HCT116 (cell line): ENCODE data around the gene TCF20. TPM values are rescaled to one million over a fixed set of nuclear protein-coding genes. Genes with fewer than 3 reads are reported as not detected.

Experiments
- ATAC-seq: fragments of 200-7000 bp; cut with Tn5 transposase; 2 replicates; pipeline ENCODE4 v1.9.1; 2020; ENCODE audit warnings: mild to moderate bottlenecking, moderate library complexity
- BruUV-seq: library from RNA; stranded (reverse); fragments of 400-500 nt; replicated peaks from 2 replicates; lab custom pipeline; 2021; lab: Mats Ljungman, UMichigan
- CTCF ChIA-PET: fragments of 300-600 bp; sonication (Branson Sonifier 250); formaldehyde crosslinking; loops from one replicate; lab custom pipeline; 2021; ENCODE audit warnings: antibody characterized with exemption; lab: Charles Lee
- POLR2A ChIA-PET: fragments of 300-600, 350-600 bp; sonication (Branson Sonifier 250); formaldehyde crosslinking; loops from one replicate; lab custom pipeline; 2021; ENCODE audit warnings: antibody characterized with exemption; lab: Charles Lee
- RAD21 ChIA-PET, 2 experiments: fragments of 300-600 bp; sonication (Branson Sonifier 250); formaldehyde crosslinking; loops; one replicate each; lab custom pipeline; 2023; ENCODE audit warnings: low total read pairs in 2 of 2; ENCODE audit not compliant: uncharacterized antibody in 2 of 2, unreplicated experiment in 2 of 2, low non-redundant PET in 1 of 2; lab: Charles Lee
- DNase-seq: peaks from one replicate; pipeline ENCODE4 v3.0.0-alpha.2; 2010; ENCODE audit warnings: low read depth, low spot score
- H2AFZ ChIP-seq: fragments of 200-600 bp; shearing (Covaris generic), sonication (generic); 2 replicates; pipeline ENCODE4 v1.6.1; 2017; ENCODE audit warnings: low read depth, mixed run types, mixed read lengths, antibody characterized with exemption, low read length; ENCODE audit not compliant: poor library complexity, severe bottlenecking
- H3K27ac ChIP-seq: 2 replicates; pipeline ENCODE4 v1.5.1; 2012; ENCODE audit warnings: low read depth, low read length
- H3K27me3 ChIP-seq: fragments of 200-600 bp; sonication (generic); 2 replicates; pipeline ENCODE4 v1.6.1; 2016; ENCODE audit warnings: mixed run types, low read length, mixed read lengths; ENCODE audit not compliant: insufficient read depth
- H3K36me3 ChIP-seq, 2 experiments: fragments of 200-500 bp in 1 of 2; fragments of 200-600 bp in 1 of 2; sonication (Bioruptor generic) in 1 of 2; sonication (generic) in 1 of 2; 2 replicates each; pipeline versions ENCODE4 v1.5.1 to v1.6.1; 2014 to 2016; ENCODE audit warnings: low read length in 2 of 2, inconsistent platforms in 1 of 2, mixed read lengths in 1 of 2, mixed run types in 1 of 2; ENCODE audit not compliant: insufficient read depth in 2 of 2, control insufficient read depth in 1 of 2
- H3K4me1 ChIP-seq, 2 experiments: fragments of 200-600 bp in 1 of 2; sonication (generic) in 1 of 2; 2 replicates each; pipeline versions ENCODE4 v1.5.1 to v1.6.1; 2012 to 2017; ENCODE audit warnings: low read length in 2 of 2, inconsistent platforms in 1 of 2, mild to moderate bottlenecking in 1 of 2, mixed read lengths in 1 of 2, mixed run types in 1 of 2, moderate library complexity in 1 of 2; ENCODE audit not compliant: insufficient read depth in 2 of 2, control insufficient read depth in 1 of 2
- H3K4me2 ChIP-seq: fragments of 200-600 bp; sonication (generic); 2 replicates; pipeline ENCODE4 v1.6.1; 2017; ENCODE audit warnings: mixed run types, low read length, mixed read lengths
- H3K4me3 ChIP-seq, 2 experiments: fragments of 200-600 bp in 1 of 2; sonication (generic) in 1 of 2; replicated peaks in 1 of 2; 2 replicates each; pipeline ENCODE4 v1.5.1; 2011 to 2016; ENCODE audit warnings: low read length in 2 of 2, control low read depth in 1 of 2, low read depth in 1 of 2, mild to moderate bottlenecking in 1 of 2, mixed read lengths in 1 of 2, mixed run types in 1 of 2
- H3K79me2 ChIP-seq: fragments of 200-600 bp; sonication (generic); 2 replicates; pipeline ENCODE4 v1.6.1; 2017; ENCODE audit warnings: mild to moderate bottlenecking, mixed run types, low read length, moderate library complexity, mixed read lengths; ENCODE audit not compliant: insufficient read depth
- H3K9ac ChIP-seq: fragments of 200-600 bp; sonication (generic); 2 replicates; pipeline ENCODE4 v1.6.1; 2016; ENCODE audit warnings: low read length, mixed read lengths
- H3K9me2 ChIP-seq: fragments of 200-600 bp; sonication (generic), shearing (Covaris generic); 2 replicates; pipeline ENCODE4 v1.6.1; 2017; ENCODE audit warnings: mixed run types, mild to moderate bottlenecking, moderate library complexity; ENCODE audit not compliant: insufficient read depth
- H3K9me3 ChIP-seq, 2 experiments: fragments of 200-500 bp in 1 of 2; fragments of 200-600 bp in 1 of 2; sonication (Bioruptor generic) in 1 of 2; sonication (generic) in 1 of 2; 2 replicates each; pipeline ENCODE4 v1.6.1; 2014 to 2017; ENCODE audit warnings: low read length in 2 of 2, mixed read lengths in 2 of 2, inconsistent platforms in 1 of 2, low read depth in 1 of 2, mild to moderate bottlenecking in 1 of 2, mixed run types in 1 of 2, moderate library complexity in 1 of 2; ENCODE audit not compliant: control insufficient read depth in 1 of 2, insufficient read depth in 1 of 2
- H4K20me1 ChIP-seq: fragments of 200-600 bp; sonication (generic), shearing (Covaris generic); 2 replicates; pipeline ENCODE4 v1.6.1; 2017; ENCODE audit warnings: mixed run types, mild to moderate bottlenecking, moderate library complexity; ENCODE audit not compliant: insufficient read depth
- ELF1 ChIP-seq: IDR thresholded peaks from 2 replicates; pipeline ENCODE4 v1.6.1; 2012; ENCODE audit warnings: low read depth, borderline replicate concordance
- EZH2 ChIP-seq: fragments of 200-600 bp; sonication (generic); IDR thresholded peaks from 2 replicates; pipeline ENCODE4 v1.6.1; 2017; ENCODE audit warnings: antibody characterized with exemption, mixed run types
- EZH2phosphoT487 ChIP-seq: fragments of 200-600 bp; IDR thresholded peaks from 2 replicates; pipeline ENCODE4 v1.6.1; 2018; ENCODE audit warnings: antibody characterized with exemption, borderline replicate concordance
- JUND ChIP-seq: IDR thresholded peaks from 2 replicates; pipeline ENCODE4 v1.6.1; 2012
- POLR2A ChIP-seq: IDR thresholded peaks from 2 replicates; pipeline ENCODE4 v1.7.0; 2011; ENCODE audit warnings: borderline replicate concordance; ENCODE audit not compliant: insufficient read depth, insufficient read length; ENCODE audit errors: extremely low read depth
- POLR2AphosphoS5 ChIP-seq: IDR thresholded peaks from 2 replicates; pipeline ENCODE4 v1.6.1; 2011; ENCODE audit warnings: mild to moderate bottlenecking, low read depth, low read length, moderate library complexity
- RAD21 ChIP-seq: IDR thresholded peaks from 2 replicates; pipeline ENCODE4 v1.6.1; 2012; ENCODE audit warnings: low read depth, mild to moderate bottlenecking
- SIN3A ChIP-seq: IDR thresholded peaks from 2 replicates; pipeline ENCODE4 v1.6.1; 2012; ENCODE audit warnings: low read depth
- SP1 ChIP-seq: IDR thresholded peaks from 2 replicates; pipeline ENCODE4 v1.6.1; 2012; ENCODE audit warnings: low read depth
- TCF7L2 ChIP-seq: IDR thresholded peaks from 2 replicates; pipeline ENCODE4 v1.7.0; 2011; ENCODE audit warnings: borderline replicate concordance, inconsistent platforms; ENCODE audit not compliant: insufficient read depth, insufficient read length; ENCODE audit errors: extremely low read depth
- YY1 ChIP-seq: IDR thresholded peaks from 2 replicates; pipeline ENCODE4 v1.6.1; 2011; ENCODE audit warnings: low read length, low read depth, moderate library complexity, mild to moderate bottlenecking; ENCODE audit not compliant: insufficient replicate concordance; ENCODE audit errors: extremely low read depth
- ZFX ChIP-seq: fragments of 450-650 bp; IDR thresholded peaks from 2 replicates; pipeline ENCODE4 v1.6.1; 2017
- intact Hi-C: fragments of 100-400 bp; cut with micrococcal nuclease; formaldehyde crosslinking; loops from 2 replicates; pipeline ENCODE4 v1.10.0; 2022
- total RNA-seq: library from RNA; stranded (reverse); gene quantifications from one replicate; pipeline ENCODE4 v1.2.1, GENCODE V29; 2021; ENCODE audit not compliant: unreplicated experiment
- TF ChIP-seq, protein P1 (sequence below), 3 experiments: fragments of 200-600 bp in 1 of 3; sonication (generic) in 1 of 3; IDR thresholded peaks in 2 of 3; conservative IDR thresholded peaks in 1 of 3; 2 replicates each; pipeline ENCODE4 v1.5.1; 2012 to 2017; ENCODE audit warnings: low read depth in 2 of 3, low read length in 2 of 3, antibody characterized with exemption in 1 of 3, borderline replicate concordance in 1 of 3, control low read depth in 1 of 3, mild to moderate bottlenecking in 1 of 3, mixed read lengths in 1 of 3, mixed run types in 1 of 3, moderate library complexity in 1 of 3; ENCODE audit not compliant: insufficient read depth in 1 of 3
- TF ChIP-seq, protein P2 (sequence below): IDR thresholded peaks from 2 replicates; pipeline ENCODE4 v1.6.1; 2012

TCF20 gene
- total RNA-seq, 1 experiment from 2014 or later: 66.7 TPM

DNA sequence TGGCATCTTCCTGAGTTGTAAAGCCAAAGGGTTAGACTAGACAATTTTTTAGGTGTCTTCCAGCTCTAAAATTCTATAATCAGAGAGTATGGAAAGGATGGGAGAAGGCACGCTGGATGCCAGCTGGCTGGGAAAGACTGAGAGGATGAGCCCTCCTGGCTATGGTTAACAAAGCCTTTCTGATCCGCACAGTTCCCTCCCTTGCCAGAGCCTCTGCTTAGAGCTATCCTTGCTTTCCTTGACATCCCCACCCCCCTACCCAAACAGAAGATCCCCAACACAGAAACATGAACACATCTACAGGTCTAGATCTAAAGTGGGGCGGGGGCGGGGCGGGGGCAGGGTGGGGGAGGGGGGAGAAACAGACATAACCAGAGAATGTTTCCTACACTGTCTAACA is 6.5 kb downstream of the TCF20 start (continued):
- TF ChIP-seq ELF1 (no peak), SIN3A (no peak), ZFX (no peak), EZH2phosphoT487 (no peak)

- no peaks in the 10 kb centered on the region for H3K9me3 ChIP-seq
- no peak overlapping the region for H3K9ac ChIP-seq
- H3K36me3 ChIP-seq: no peaks in the 10 kb centered on the region
- no peaks in the 10 kb centered on the region; a peak in 1 of 4 replicates for H3K4me1 ChIP-seq
- no peak overlapping the region for H3K4me3 ChIP-seq
- H3K79me2 ChIP-seq: peaks cover 99% of the 10 kb centered on the region
- H3K27ac ChIP-seq: no peak overlapping the region
- no peaks in the 10 kb centered on the region for H3K27me3 ChIP-seq
- peaks cover 7% of the 10 kb centered on the region; the same call in 1 of the 2 replicates for H4K20me1 ChIP-seq
- TF ChIP-seq TCF7L2 (no peak), YY1 (no peak), EZH2 (no peak), SP1 (no peak), POLR2AphosphoS5 (no peak), ZFX (no peak), POLR2A (no peak), JUND (no peak), RAD21 (no peak)
- TF ChIP-seq, protein P1, sequence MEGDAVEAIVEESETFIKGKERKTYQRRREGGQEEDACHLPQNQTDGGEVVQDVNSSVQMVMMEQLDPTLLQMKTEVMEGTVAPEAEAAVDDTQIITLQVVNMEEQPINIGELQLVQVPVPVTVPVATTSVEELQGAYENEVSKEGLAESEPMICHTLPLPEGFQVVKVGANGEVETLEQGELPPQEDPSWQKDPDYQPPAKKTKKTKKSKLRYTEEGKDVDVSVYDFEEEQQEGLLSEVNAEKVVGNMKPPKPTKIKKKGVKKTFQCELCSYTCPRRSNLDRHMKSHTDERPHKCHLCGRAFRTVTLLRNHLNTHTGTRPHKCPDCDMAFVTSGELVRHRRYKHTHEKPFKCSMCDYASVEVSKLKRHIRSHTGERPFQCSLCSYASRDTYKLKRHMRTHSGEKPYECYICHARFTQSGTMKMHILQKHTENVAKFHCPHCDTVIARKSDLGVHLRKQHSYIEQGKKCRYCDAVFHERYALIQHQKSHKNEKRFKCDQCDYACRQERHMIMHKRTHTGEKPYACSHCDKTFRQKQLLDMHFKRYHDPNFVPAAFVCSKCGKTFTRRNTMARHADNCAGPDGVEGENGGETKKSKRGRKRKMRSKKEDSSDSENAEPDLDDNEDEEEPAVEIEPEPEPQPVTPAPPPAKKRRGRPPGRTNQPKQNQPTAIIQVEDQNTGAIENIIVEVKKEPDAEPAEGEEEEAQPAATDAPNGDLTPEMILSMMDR (IDR thresholded peaks at IDR 0.05 in 2 of 3, conservative IDR thresholded peaks at IDR 0.05 in 1 of 3; ENCODE audit: borderline replicate concordance in 1 of 3, insufficient read depth in 1 of 3, low read depth in 2 of 3, low read length in 2 of 3): no peak
- TF ChIP-seq, protein P2, sequence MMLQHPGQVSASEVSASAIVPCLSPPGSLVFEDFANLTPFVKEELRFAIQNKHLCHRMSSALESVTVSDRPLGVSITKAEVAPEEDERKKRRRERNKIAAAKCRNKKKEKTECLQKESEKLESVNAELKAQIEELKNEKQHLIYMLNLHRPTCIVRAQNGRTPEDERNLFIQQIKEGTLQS: no peak
- ChIA-PET CTCF (no interaction called here), RAD21 (no interaction called here), POLR2A (no interaction called here)
- BruUV-seq: no TSS peak
- intact Hi-C loops: no loop called here
- H3K4me2 ChIP-seq: no peak overlapping the region
- H2AFZ ChIP-seq: no peak overlapping the region
- no peak for ATAC-seq
- H3K9me2 ChIP-seq: no peaks in the 10 kb centered on the region
- no peak for DNase-seq
Observed at GRCh38 chr22:42262964-42263363, 7.5 kb downstream of the TCF20 start.
